NCI-H128 (cell line): ENCODE measurements around the gene OR4N2.
"Not testable (repeated sequence)": the region's sequence is repeated elsewhere in the genome, so short reads cannot be mapped to it uniquely, and the experiment has no call there.

Experiments used
- DNase-seq: peaks from one replicate; lab custom pipeline; 2025; ENCODE audit not compliant: unreplicated experiment; lab: John Stamatoyannopoulos, UW

Gene OR4N2, protein sequence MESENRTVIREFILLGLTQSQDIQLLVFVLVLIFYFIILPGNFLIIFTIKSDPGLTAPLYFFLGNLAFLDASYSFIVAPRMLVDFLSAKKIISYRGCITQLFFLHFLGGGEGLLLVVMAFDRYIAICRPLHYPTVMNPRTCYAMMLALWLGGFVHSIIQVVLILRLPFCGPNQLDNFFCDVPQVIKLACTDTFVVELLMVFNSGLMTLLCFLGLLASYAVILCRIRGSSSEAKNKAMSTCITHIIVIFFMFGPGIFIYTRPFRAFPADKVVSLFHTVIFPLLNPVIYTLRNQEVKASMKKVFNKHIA

DNA sequence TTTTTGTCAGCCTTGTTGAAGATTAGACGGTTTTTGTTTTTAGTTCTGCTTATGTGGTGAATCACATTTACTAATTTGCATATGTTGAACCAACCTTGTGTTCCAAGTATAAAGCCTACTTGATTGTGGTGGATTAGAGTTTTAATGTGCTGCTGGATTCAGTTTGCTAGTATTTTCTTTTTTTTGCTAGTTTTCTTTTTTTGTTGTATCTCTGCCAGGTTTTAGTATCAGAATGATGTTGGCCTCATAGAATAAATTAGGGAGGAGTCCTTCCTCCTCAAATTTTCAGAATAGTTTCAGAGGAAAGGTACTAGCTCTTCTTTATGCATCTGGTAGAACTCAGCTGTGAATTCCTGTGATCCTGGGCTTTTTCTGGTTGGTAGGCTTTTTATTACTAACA lies at the start of gene OR4N2:
OR4N2 (plus strand) TSS at position 301 of the 400 bp plus-strand sequence. CDS start 23,679 bp downstream, outside the sequence.
- DNase-seq: not testable (repeated sequence)

DNA sequence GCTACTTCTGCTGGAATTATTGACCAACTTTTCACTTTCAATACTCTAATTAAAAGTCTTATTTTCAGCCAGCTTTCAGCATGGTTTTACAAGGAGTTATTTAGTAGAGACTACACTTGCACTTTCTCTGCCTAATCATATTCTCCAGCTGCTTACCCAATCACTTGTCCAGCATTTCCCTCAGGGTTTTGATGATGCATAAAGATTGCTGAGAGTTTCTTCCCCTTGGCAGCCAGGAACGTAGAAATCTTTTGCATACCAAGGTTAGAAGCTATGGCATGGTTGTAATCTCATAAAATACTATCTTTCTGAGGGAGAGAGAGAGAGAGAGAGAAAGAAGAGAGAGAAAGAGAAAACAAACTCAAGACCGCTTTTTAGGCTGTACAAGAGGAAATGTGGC lies 49.4 kb upstream of the OR4N2 start:
- DNase-seq: no peak

DNA sequence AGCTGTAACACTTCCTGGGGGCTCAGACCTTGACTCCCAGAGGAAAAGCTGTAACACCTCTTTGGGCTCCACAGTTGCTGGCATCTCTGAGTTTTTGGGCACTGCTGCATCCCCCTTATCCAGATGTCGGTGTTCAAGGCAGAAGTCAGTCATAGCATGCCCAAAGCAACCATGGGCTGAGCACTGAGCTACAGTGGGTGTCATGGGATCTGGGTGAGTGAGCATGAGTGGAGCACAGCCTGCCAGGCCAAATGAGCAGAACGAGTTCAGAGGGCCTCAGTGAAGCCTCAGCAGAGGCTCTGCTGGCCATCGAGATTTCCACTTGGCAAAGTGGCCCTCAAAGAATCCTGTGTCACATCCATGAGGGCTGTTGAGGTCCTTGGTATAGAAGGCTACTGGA lies 32.1 kb upstream of the OR4N2 start:
- DNase-seq: not testable (repeated sequence)

DNA sequence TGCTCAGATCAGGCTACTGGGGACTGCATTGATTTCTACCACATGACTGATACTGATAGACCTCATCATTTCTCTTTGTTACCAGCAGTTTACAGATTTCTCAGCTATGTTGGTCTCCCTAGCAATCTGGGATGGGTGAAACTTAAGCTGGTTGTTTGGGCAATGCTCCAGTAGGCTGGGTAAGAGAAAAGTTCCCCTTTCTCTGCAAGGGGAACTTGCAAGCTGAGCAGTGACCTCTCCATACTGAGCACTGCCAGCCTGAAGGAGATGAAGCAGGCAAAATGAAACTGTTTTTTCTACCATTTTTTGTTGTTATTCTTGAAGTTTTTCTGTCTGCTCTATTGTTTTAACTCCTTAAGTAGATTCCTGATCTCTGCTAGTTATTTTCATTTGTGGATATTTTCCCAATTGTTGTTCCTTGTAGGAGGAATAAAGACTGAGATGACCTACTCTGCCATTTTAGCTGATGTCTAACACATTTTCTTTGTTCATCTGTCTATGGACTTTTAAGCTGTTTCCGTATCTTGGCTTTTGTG lies 31.6 kb upstream of the OR4N2 start:
- DNase-seq: no peak

DNA sequence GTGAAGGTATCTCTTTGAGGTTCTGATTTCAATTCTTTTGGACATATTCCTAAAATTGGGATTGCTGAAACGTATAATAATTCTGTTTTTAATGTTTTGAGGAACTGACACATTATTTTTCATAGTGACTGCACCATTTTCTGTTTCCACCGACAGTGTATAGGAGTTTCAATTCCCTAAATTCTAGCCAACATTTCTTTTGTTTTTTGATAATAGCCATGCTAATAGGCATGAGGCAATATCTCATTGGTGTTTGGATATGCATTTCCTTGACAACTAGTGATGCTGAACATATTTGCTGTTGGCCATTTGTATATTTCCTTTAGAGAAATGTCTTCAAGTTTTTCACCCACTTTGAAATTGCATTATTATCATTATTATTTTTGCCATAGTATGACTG lies 31.1 kb upstream of the OR4N2 start:
- not testable (repeated sequence) for DNase-seq

DNA sequence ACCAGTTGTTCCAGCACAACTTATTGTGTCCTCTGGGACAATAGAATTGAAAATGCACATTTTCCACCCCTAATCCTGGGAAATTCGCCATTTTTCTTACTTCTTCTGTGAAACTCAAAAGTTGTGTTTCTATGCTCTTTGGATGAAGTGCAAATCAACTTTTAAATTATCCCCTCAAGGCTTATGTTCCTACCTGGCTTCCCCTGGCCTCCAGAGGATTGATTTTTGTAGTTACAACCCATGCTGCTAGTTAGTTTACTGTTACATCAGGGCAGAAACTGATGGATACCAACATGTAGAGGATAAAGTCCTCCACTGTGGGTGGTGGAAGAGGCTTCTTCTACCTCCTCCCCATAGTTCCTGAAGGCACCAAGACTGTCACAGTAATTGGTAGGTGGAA lies 30.4 kb upstream of the OR4N2 start, which contains the start of gene OR4M1:
OR4M1 (plus strand) TSS at position 301 of the 400 bp plus-strand sequence. CDS start 6,819 bp downstream, outside the sequence.
- not testable (repeated sequence) for DNase-seq

DNA sequence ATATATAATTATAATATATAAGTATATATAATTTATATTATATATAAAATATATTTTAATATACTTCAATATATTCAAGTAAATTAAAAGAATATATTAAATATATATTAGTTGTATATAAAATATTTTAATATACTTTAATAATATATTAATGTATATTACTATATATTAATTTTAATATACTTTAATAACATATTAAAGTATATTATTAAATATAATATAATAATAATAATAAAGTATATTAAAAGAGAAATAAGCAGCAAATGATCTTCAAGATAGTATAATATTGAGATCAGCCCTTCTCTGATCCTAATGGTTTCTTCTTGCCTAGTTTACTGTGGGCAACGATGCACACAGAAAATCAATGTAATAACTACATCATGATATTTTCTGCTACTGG lies 28.0 kb upstream of the OR4N2 start:
- no peak for DNase-seq

DNA sequence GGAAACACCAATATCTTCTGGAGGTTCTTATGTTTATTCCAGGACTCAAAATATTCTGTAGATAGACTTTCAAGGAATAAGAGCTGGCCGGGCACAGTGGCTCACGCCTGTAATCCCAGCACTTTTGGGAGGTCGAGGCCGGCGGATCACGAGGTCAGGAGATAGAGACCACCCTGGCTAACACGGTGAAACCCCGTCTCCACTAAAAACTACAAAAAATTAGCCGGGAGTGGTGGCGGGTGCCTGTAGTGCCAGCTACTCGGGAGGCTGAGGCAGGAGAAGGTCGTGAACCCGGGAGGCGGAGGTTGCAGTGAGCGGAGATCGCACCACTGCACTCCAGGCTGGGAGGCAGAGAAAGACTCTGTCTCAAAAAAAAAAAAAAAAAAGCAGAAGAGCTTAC lies 17.7 kb upstream of the OR4N2 start:
- not testable (repeated sequence) for DNase-seq

DNA sequence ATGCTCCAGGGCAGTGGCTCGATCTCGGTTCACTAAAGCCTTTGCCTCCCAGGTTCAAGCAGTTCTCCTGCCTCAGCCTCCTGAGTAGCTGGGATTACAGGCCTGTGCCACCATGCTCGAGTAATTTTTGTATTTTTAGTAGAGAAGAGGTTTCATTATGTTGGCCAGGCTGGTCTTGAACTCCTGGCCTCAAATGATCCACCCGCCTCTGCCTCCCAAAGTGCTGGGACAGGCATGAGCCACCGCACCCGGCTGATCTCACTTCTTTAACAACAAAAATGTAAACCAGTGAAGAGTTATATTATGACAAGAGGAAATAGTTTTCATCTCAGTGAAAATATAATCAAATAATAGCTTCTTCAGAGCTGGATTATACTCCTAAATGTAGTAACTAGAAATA lies 16.3 kb upstream of the OR4N2 start:
- not testable (repeated sequence) for DNase-seq

DNA sequence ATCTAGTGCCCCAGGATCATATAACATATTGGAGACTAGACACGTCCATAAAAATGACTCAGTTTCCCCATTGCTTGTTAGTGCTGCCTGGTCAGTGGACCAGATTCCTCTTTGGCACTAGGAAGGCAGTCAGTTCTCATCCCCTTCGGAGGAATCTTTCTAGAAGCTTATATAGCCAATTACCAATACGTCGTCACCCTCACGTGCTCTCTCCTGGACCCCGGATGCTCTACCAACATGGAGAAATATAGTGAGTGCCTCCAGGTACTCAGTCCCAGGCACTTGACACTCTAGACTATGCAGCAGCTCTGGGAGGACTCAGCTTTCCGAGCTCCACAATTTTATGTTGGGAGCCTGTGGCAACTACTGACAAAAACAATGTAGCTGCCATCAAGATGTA lies 15.4 kb upstream of the OR4N2 start:
- not testable (repeated sequence) for DNase-seq

DNA sequence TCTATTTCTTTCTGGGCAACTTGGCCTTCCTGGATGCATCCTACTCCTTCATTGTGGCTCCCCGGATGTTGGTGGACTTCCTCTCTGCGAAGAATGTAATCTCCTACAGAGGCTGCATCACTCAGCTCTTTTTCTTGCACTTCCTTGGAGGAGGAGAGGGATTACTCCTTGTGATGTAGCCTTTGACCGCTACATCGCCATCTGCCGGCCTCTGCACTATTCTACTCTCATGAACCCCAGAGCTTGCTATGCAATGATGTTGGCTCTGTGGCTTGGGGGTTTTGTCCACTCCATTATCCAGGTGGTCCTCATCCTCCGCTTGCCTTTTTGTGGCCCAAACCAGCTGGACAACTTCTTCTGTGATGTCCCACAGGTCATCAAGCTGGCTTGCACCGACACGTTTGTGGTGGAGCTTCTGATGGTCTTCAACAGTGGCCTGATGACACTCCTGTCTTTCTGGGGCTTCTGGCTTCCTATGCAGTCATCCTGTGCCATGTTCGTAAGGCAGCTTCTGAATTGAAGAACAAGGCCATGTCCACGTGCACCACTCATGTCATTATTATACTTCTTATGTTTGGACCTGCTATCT lies 7.0 kb upstream of the OR4N2 start:
- DNase-seq: not testable (repeated sequence)

DNA sequence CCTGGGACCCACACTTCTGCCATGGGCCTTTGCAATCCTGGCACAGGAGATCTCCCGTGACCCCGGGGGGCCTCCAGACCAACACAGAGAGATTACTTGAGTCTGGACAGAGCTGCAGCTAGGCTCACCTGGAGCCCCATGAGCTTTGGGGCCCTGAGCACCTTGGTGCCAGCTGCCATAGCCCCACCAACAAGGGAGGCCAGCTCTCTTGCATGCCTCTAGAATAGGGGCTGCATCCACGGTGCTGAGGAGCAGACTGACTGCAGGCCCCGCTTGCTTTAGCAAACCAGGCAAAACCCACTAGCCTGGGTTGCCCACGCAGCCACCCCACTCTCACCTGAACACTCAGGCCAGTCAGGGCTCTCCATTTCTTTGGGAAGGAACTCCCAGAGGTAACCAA lies 3.7 kb upstream of the OR4N2 start:
- no peak for DNase-seq

DNA sequence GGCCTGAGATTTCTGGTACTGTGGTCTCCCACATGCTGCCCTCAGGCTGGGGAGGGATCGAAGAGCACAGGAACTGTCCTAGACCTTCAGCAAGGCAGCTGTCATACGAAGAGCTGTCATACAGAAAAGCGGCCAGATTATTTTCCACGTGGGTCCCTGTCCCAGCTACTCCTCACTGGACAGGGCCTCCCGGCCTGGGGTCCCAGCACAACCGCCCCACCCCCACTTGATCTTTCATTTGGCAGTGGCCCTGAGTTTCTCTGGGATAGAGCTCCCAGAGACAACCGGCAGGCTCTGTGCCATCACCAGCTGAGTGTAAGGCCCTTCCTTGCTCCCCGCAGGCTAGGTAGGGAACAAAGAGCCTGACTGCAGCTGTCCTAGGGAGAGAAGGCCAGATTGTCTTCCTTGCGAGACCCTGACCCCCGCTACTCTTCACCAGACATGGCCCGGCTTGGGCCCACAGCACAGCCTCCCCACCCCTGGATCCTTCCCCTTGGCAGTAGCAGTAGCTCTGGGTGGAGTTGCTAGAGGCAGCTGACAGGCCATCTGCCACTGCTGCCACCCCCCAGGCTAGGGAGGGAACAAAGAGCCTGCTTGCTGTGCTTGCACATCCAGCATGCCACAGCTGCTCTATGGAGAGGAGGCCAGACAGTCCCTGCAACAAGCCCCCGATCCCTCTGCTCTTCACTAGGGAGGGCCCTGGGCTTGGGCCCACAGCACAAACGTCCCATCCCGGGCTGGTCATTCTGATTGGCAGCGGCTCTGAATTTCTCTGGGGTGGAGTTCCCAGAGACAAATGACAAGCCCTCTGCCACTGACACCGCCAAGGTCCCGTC lies 3.1 kb upstream of the OR4N2 start:
- DNase-seq: no peak

DNA sequence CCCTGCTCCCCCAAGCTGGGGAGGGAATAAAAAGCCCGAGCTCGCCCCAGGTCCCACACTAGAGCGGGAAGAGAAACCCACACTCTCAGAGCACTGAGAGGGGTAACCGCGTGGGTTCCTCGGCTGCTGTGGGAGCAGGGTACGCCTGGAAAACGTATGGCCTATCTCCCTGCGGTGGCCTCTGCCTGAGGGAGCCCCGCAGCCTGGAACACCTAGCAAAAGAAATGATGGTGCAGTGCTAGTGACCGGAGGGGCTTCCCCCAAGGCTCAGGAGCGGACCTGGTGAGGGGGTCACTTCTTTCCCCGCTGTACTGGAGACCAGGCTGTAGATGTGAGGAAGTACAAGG lies 2.5 kb upstream of the OR4N2 start:
- no peak for DNase-seq

DNA sequence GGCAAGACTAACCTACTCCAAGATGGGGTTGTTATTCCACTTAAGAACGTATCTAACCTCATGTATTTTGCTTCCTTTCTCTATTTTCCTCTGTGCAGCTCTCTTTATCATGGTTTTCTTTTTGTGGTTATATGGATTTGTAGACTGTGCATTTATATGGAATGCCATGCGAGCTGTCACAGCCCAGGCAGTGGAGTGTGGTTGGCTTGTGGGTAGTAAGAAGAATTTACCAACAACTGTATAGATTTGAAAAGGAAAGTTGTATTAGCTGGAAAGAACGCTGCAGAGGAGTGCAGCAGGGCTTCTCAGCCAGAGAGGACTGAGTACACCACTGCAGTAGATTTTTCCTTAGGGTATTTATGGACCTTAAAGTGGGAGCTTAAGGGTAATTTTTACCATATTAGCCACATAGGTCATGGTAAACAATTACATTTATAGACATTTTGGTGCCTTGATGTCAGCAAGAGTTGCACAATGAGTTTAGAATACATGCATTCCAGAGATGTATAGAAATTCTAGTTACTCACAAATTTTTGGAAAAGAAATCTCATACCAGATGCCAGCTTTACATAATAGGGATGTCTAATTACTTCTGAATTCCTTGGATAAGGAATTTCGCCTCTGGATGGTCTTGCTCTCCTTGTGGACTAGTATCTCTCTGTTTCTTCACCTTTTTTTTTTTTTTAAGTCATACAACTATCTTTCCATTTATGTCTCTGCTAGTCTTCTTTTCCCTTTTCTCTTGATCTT lies 9.8 kb downstream of the OR4N2 start:
- DNase-seq: not testable (repeated sequence)

DNA sequence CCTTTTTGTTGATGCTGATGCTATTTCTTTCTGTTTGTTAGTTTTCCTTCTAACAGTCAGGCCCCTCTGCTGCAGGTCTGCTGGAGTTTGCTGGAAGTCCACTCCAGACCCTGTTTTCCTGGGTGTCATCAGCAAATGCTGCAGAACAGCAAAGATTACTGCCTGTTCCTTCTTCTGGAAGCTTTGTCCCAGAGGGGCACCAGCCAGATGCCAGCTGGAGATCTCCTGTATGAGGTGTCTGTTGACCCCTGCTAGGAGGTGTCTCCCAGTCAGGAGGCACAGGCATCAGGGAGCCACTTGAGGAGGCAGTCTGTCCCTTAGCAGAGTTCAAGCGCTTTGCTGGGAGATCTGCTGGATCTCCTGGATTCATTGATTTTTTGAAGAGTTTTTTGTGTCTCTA lies 16.3 kb downstream of the OR4N2 start:
- DNase-seq: not testable (repeated sequence)

DNA sequence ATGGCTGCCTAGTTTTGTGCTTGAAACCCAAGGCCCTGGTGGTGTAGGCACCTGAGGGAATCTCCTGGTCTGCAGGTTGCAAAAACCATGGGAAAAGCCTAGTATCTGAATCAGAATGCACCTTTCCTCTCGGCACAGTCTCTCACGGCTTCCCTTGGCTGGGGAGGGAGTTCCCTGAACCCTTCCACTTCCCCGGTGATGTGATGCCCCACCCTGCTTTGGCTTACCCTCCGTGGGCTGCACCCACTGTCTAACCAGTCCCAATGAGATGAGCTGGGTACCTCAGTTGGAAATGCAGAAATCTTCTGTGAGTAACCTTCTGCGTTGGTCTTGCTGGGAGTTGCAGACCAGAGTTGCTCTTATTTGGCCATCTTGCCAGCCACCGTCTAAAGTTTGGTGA lies 17.4 kb downstream of the OR4N2 start:
- DNase-seq: not testable (repeated sequence)

DNA sequence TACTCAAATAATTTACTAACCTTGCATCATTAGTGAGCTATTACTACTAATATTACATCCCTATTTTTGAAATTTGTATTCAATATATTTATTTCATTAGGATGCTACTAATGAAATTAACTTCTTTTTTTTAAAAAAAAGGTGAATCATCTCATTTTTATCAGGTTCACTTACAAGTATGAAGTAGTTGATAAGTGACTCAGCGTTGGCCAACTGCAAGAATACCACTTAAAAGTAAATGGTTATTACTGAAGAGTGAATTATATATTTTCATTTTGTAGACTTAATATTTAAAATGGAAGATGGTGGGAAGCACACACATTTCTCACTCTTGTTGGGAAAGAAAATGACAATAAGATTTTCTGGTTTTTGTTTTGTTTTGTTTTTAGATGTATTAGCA lies 19.6 kb downstream of the OR4N2 start:
- no peak for DNase-seq

DNA sequence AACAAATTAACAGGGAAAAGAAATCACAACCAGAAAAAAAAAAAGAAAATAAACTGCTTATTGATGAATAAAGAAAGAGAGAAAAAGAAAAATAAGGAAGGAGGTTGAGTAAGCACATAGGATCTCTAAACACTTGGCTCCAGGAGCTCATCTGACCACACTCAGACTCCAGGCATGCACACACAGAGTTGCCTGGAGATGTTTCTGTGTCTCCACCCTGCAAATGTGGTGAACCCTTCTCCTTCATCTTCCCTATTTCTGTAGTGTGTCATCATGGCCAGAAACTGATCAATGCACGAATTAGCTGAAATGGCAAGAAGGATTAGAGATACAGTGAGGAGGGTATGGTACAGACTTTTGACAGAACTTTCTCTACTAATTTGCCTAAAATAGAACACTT lies 20.2 kb downstream of the OR4N2 start:
- no peak for DNase-seq

DNA sequence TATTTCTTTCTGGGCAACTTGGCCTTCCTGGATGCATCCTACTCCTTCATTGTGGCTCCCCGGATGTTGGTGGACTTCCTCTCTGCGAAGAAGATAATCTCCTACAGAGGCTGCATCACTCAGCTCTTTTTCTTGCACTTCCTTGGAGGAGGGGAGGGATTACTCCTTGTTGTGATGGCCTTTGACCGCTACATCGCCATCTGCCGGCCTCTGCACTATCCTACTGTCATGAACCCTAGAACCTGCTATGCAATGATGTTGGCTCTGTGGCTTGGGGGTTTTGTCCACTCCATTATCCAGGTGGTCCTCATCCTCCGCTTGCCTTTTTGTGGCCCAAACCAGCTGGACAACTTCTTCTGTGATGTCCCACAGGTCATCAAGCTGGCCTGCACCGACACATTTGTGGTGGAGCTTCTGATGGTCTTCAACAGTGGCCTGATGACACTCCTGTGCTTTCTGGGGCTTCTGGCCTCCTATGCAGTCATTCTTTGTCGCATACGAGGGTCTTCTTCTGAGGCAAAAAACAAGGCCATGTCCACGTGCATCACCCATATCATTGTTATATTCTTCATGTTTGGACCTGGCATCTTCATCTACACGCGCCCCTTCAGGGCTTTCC lies 24.2 kb downstream of the OR4N2 start:
- not testable (repeated sequence) for DNase-seq
